CD4-positive, CD25-positive, alpha-beta regulatory T cell (primary cell): ENCODE results near the gene C11orf91. TPM values are rescaled to one million over a fixed set of nuclear protein-coding genes. Genes with fewer than 3 reads are reported as not detected.

Experiments used
- ATAC-seq, 2 donors: fragments of 150-1000 bp; cut with Tn5 transposase; one replicate each; pipeline ENCODE4 v1.10.0; 2021; ENCODE audit warnings: low read depth in 2 of 2, moderate number of reproducible peaks in 2 of 2, moderate library complexity in 1 of 2
- DNase-seq, 3 donors: peaks; one replicate each; pipeline versions ENCODE4 v3.0.0 to v3.0.0-alpha.2; 2012 to 2022; ENCODE audit warnings: mixed read lengths in 1 of 3
- H3K27ac ChIP-seq: one replicate; pipeline ENCODE4 v1.7.0; 2013; ENCODE audit warnings: mild to moderate bottlenecking, low read length; ENCODE audit not compliant: insufficient read depth, poor library complexity, severe bottlenecking
- H3K27me3 ChIP-seq: one replicate; pipeline ENCODE4 v1.7.0; 2013; ENCODE audit warnings: low read length; ENCODE audit not compliant: control insufficient read depth, insufficient read depth
- H3K36me3 ChIP-seq: one replicate; pipeline ENCODE4 v1.7.0; 2013; ENCODE audit warnings: mild to moderate bottlenecking, low read length, moderate library complexity; ENCODE audit not compliant: control insufficient read depth, insufficient read depth
- H3K4me1 ChIP-seq: 2 replicates; pipeline ENCODE4 v1.7.0; 2013; ENCODE audit warnings: mild to moderate bottlenecking, low read length; ENCODE audit not compliant: insufficient read depth, control insufficient read depth, poor library complexity, severe bottlenecking
- H3K4me3 ChIP-seq: one replicate; pipeline ENCODE4 v1.7.0; 2013; ENCODE audit warnings: low read depth, mild to moderate bottlenecking, low read length, moderate library complexity
- H3K9me3 ChIP-seq, 2 experiments: 1 replicate in 1 of 2; 2 replicates in 1 of 2; pipeline ENCODE4 v1.7.0; 2013; ENCODE audit warnings: low read length in 2 of 2, mild to moderate bottlenecking in 1 of 2, moderate library complexity in 1 of 2; ENCODE audit not compliant: control insufficient read depth in 2 of 2
- H3K27ac Mint-ChIP-seq, 3 donors: one replicate each; pipeline ENCODE4 v1.8.0; 2020 to 2022; ENCODE audit warnings: mild to moderate bottlenecking in 3 of 3, mixed read lengths in 3 of 3, moderate library complexity in 2 of 3
- H3K27me3 Mint-ChIP-seq: one replicate; pipeline ENCODE4 v1.8.0; 2022; ENCODE audit warnings: mild to moderate bottlenecking, mixed read lengths
- H3K36me3 Mint-ChIP-seq: one replicate; pipeline ENCODE4 v1.8.0; 2020; ENCODE audit warnings: mixed read lengths
- H3K4me1 Mint-ChIP-seq, 4 donors: one replicate each; pipeline ENCODE4 v1.8.0; 2020 to 2022; ENCODE audit warnings: mixed read lengths in 4 of 4, mild to moderate bottlenecking in 1 of 4
- H3K4me3 Mint-ChIP-seq, 4 donors: one replicate each; pipeline ENCODE4 v1.8.0; 2020 to 2022; ENCODE audit warnings: mild to moderate bottlenecking in 4 of 4, mixed read lengths in 4 of 4, moderate library complexity in 3 of 4
- H3K9me3 Mint-ChIP-seq, 7 donors: one replicate each; pipeline ENCODE4 v1.8.0; 2020 to 2022; ENCODE audit warnings: mixed read lengths in 7 of 7, mild to moderate bottlenecking in 3 of 7, moderate library complexity in 2 of 7
- polyA plus RNA-seq, 4 donors: library from polyadenylated mRNA; unstranded; fragments of 300-500 nt; fragmentation: Illumina TruSeq; gene quantifications; one replicate each; pipeline ENCODE4 v1.2.3, GENCODE V29; 2021
- total RNA-seq: library from RNA; stranded (reverse); gene quantifications from one replicate; pipeline ENCODE4 v1.2.3, GENCODE V29; 2022

The C11orf91 gene
- total and polyA plus RNA-seq, 5 donors from 2014 or later, result not detected

DNA sequence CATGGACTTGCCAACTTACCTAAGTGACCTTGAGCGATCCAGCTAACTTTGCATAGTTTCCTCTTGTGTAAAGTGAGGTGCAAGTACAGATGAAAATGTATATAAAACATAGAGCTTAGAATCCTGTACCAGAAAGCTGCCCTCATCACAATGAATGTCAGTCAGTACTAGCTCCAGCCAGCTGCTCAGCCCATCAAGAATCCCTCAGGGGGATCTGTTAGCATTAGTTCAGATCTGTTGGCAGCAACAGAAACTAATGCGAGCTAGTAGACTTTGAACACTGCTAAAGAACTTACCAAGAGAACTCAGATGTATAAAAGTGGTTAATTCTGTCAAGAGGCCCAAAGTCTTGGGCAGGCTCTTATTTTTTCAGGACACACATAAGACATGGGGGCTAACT lies 6.3 kb upstream of the C11orf91 start:
- no peaks in the 10 kb centered on the region for H3K27me3 ChIP-seq
- no peak overlapping the region for H3K27ac ChIP-seq
- no peak overlapping the region for H3K4me3 ChIP-seq
- Mint-ChIP-seq H3K4me3 (no peak overlapping the region), H3K9me3 (no peaks in the 10 kb centered on the region), H3K36me3 (peaks cover 13% of the 10 kb centered on the region), H3K27ac (no peak overlapping the region), H3K4me1 (peaks cover 0 to 15% (median 6%) of the 10 kb centered on the region in 4 donors), H3K27me3 (no peaks in the 10 kb centered on the region)
- H3K4me1 ChIP-seq, result no peaks in the 10 kb centered on the region
- no peaks in the 10 kb centered on the region for H3K9me3 ChIP-seq
- no peak for ATAC-seq
- H3K36me3 ChIP-seq, result peaks cover 27% of the 10 kb centered on the region
- DNase-seq, result no peak

- DNase-seq (no peak), ATAC-seq (no peak)
- no peaks in the 10 kb centered on the region for H3K4me1 ChIP-seq
- peaks cover 27% of the 10 kb centered on the region for H3K36me3 ChIP-seq
- H3K4me1 Mint-ChIP-seq, result peaks cover 0 to 15% (median 7%) of the 10 kb centered on the region in 4 donors
- no peaks in the 10 kb centered on the region for H3K27me3 Mint-ChIP-seq
- no peak overlapping the region for H3K4me3 Mint-ChIP-seq
- no peaks in the 10 kb centered on the region for H3K27me3 ChIP-seq
- no peaks in the 10 kb centered on the region for H3K9me3 Mint-ChIP-seq
- peaks cover 13% of the 10 kb centered on the region for H3K36me3 Mint-ChIP-seq
- H3K27ac Mint-ChIP-seq, result no peak overlapping the region
- no peaks in the 10 kb centered on the region for H3K9me3 ChIP-seq
- H3K4me3 ChIP-seq, result no peak overlapping the region
- H3K27ac ChIP-seq, result no peak overlapping the region
Observed at GRCh38 chr11:33706546-33706945, 5.9 kb upstream of the C11orf91 start.

DNA sequence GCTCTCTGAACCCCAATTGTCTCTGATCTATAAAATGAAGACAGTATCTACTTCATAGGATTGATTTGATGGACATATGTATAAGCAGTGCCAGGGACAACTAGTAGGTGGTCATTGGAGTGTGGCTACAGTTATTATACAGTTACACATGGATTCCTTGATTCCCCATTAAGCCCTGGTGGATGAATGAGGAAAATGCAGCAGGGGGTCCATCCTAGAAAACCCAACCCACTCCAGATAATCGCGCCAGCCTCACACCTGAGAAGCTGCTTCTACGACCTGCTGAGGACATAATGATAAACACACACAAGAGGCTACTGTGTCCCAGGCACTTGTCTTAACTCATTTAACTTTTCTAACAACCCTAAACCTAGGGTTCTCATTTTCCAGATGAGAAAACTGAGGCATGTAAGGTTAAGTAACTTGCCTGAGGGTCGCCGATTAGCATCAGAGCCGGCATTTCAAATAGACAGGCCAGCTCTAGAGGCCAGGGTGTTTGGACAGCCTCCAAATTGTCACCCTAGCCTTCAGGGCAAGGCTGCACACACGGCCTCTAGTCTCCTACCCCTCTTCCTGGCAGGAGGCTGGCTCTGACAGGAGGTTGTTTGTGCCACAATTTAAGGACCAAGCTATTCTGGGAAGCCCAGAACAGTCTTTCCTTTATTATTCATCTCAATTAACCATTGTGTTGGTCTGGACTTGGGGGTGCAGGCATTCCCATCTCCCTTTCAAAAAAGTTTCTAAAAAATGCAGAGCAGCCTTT lies 3.8 kb upstream of the C11orf91 start:
- H3K4me3 Mint-ChIP-seq, result no peak overlapping the region
- H3K27me3 ChIP-seq, result no peaks in the 10 kb centered on the region

DNA sequence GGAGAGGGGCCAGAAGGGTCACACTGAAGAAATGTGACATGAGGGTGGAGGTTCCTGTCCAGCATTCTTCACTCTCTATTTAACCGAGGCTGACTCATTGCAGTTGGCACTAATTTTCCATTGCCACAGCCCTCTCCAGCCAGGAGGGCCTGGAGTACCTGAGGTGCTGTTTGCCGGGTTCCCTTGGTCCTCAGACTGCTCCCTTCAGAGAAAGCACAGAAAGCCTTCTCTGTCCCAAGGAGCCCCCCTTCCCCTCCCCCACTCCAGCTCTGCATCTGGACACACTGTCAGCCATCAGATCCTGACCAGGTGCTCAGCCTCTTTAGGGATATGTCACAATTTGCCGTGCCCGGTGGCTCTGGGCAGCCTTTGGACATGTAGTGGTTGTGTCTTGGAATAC lies 3.2 kb upstream of the C11orf91 start:
- Mint-ChIP-seq H3K27ac (no peak overlapping the region), H3K27me3 (peaks cover 4% of the 10 kb centered on the region), H3K4me1 (peaks cover 6 to 26% (median 10%) of the 10 kb centered on the region in 4 donors), H3K9me3 (no peaks in the 10 kb centered on the region), H3K4me3 (no peak overlapping the region), H3K36me3 (peaks cover 4% of the 10 kb centered on the region)
- H3K4me3 ChIP-seq, result no peak overlapping the region
- DNase-seq (no peak), ATAC-seq (no peak)
- no peak overlapping the region for H3K27ac ChIP-seq
- no peaks in the 10 kb centered on the region for H3K9me3 ChIP-seq
- H3K36me3 ChIP-seq, result peaks cover 10% of the 10 kb centered on the region
- peaks cover 4% of the 10 kb centered on the region for H3K27me3 ChIP-seq
- peaks cover 14% of the 10 kb centered on the region for H3K4me1 ChIP-seq

More for the DNA sequence above, 3.8 kb upstream of the C11orf91 start:
- no peak overlapping the region for H3K4me3 ChIP-seq
- ATAC-seq (no peak), DNase-seq (no peak)
- no peaks in the 10 kb centered on the region for H3K9me3 ChIP-seq
- peaks cover 14% of the 10 kb centered on the region for H3K4me1 ChIP-seq
- H3K36me3 ChIP-seq, result peaks cover 15% of the 10 kb centered on the region
- no peak overlapping the region for H3K27ac ChIP-seq
- no peaks in the 10 kb centered on the region for H3K9me3 Mint-ChIP-seq
- H3K27me3 Mint-ChIP-seq, result peaks cover under 1% of the 10 kb centered on the region
- H3K36me3 Mint-ChIP-seq, result peaks cover 9% of the 10 kb centered on the region
- H3K27ac Mint-ChIP-seq, result no peak overlapping the region
- H3K4me1 Mint-ChIP-seq, result peaks cover 6 to 25% (median 10%) of the 10 kb centered on the region in 4 donors

DNA sequence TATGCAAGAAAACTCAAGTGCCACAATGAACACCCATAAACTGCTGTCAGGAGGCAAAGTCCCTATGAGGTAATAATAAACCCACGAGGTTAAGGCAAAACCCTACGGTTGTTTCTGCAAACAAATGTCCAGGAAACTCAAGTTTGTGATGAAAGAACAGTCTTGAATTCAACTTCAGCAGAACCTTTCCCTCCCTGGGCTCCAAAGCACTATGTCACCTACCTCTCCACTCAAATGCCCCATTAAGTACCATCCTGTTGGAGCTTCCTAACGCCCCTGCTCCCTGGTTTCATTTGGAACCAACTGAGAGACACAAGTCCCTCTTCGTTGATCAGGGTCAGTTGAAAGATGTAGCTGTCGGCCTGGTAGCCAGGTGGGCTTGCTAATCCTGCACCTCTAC lies 2.6 kb upstream of the C11orf91 start:
- H3K9me3 Mint-ChIP-seq, result no peaks in the 10 kb centered on the region
- Histone ChIP-seq H3K27ac (no peak overlapping the region), H3K4me1 (peaks cover 14% of the 10 kb centered on the region), H3K9me3 (no peaks in the 10 kb centered on the region), H3K4me3 (no peak overlapping the region), H3K27me3 (peaks cover 4% of the 10 kb centered on the region), H3K36me3 (peaks cover 6% of the 10 kb centered on the region)
- H3K36me3 Mint-ChIP-seq, result no peaks in the 10 kb centered on the region
- no peak for ATAC-seq
- DNase-seq, result no peak
- no peak overlapping the region for H3K27ac Mint-ChIP-seq
- peaks cover 6 to 26% (median 10%) of the 10 kb centered on the region in 4 donors for H3K4me1 Mint-ChIP-seq
- peaks cover 4% of the 10 kb centered on the region for H3K27me3 Mint-ChIP-seq
- peak overlapping the region in 1 of 4 donors; percentile 45 for H3K4me3 Mint-ChIP-seq

- DNase-seq (peak in 1 of 3 donors; percentile 38), ATAC-seq (no peak)
- Mint-ChIP-seq H3K36me3 (no peaks in the 10 kb centered on the region), H3K9me3 (no peaks in the 10 kb centered on the region), H3K4me3 (peak overlapping the region; percentile 88 to 94 (median 92)), H3K27ac (peak overlapping the region; percentile 42 to 73 (median 69)), H3K4me1 (peaks cover 4 to 27% (median 9%) of the 10 kb centered on the region in 4 donors), H3K27me3 (peaks cover 12% of the 10 kb centered on the region)
- Histone ChIP-seq H3K27ac (no peak overlapping the region), H3K27me3 (peaks cover 5% of the 10 kb centered on the region), H3K4me3 (peak overlapping the region; percentile 73), H3K4me1 (peaks cover 14% of the 10 kb centered on the region), H3K9me3 (no peaks in the 10 kb centered on the region), H3K36me3 (no peaks in the 10 kb centered on the region)
Observed at GRCh38 chr11:33701302-33702230, 940 bp upstream of the C11orf91 start.

GRCh38 chr11:33700063-33700501 lies 544 bp downstream of the C11orf91 start:
- peaks cover 16% of the 10 kb centered on the region for H3K27me3 Mint-ChIP-seq
- no peaks in the 10 kb centered on the region for H3K36me3 Mint-ChIP-seq
- Histone ChIP-seq H3K4me3 (no peak overlapping the region), H3K27me3 (peaks cover 8% of the 10 kb centered on the region), H3K36me3 (no peaks in the 10 kb centered on the region), H3K27ac (no peak overlapping the region), H3K4me1 (peaks cover 14% of the 10 kb centered on the region), H3K9me3 (no peaks in the 10 kb centered on the region)
- H3K4me3 Mint-ChIP-seq, result peak overlapping the region; percentile 68 to 88 (median 80)
- peaks cover 5 to 24% (median 6%) of the 10 kb centered on the region in 4 donors for H3K4me1 Mint-ChIP-seq
- H3K27ac Mint-ChIP-seq, result peak overlapping the region in 1 of 3 donors; percentile 28
- H3K9me3 Mint-ChIP-seq, result no peaks in the 10 kb centered on the region
- DNase-seq, result no peak
- ATAC-seq, result no peak
